Thyroid gland (tissue), 4 donors: Measurements from ENCODE around the gene SLC25A36.

Experiments used
- CTCF ChIP-seq, 6 experiments: fragments of 200-600 bp in 3 of 6; fragments of 450-650 bp in 3 of 6; sonication (generic) in 3 of 6; IDR thresholded peaks; one replicate each; pipeline ENCODE4 v1.5.1; 2016 to 2019; ENCODE audit warnings: antibody characterized with exemption in 6 of 6, mild to moderate bottlenecking in 2 of 6, inconsistent platforms in 1 of 6, moderate library complexity in 1 of 6
- POLR2A ChIP-seq, 2 donors: fragments of 450-650 bp; IDR thresholded peaks; one replicate each; pipeline ENCODE4 v1.6.1; 2017; ENCODE audit warnings: antibody characterized with exemption in 2 of 2, mild to moderate bottlenecking in 2 of 2, moderate library complexity in 1 of 2

DNA sequence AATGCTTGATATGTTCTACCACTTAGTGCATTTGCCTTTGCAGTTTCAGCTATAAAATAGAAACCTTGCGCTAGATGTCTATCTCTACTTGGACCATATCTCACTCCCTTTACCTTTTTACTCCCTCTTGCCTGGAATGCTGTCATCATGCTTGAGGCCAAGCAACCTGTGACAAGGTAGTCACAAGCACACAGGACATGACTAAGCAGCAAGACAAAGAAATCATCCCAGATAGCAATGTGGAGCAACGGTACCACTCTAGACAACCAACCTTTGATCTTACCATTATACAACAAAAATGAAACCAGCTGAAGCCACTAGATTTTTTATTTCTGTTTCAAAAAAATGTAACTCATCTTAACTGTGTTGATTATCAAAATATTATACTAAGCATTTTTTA is 59.0 kb downstream of the SLC25A36 start:
- no peak for TF ChIP-seq CTCF (IDR thresholded peaks at IDR 0.05)
- no peak for TF ChIP-seq POLR2A (IDR thresholded peaks at IDR 0.05)
